CD14-positive monocyte (primary cell): Measurements from ENCODE around the gene DPF1. TPM values are rescaled to one million over a fixed set of nuclear protein-coding genes. Genes with fewer than 3 reads are reported as not detected.

Experiments used
- DNase-seq, 3 donors: peaks; one replicate each; pipeline ENCODE4 v3.0.0-alpha.2; 2011 to 2022
- H2AFZ ChIP-seq: 2 replicates; pipeline ENCODE4 v1.6.0; 2012; ENCODE audit warnings: mild to moderate bottlenecking, low read depth, low read length, inconsistent platforms; ENCODE audit not compliant: insufficient read depth, poor library complexity, severe bottlenecking
- H3K27ac ChIP-seq, 2 donors: 1 replicate in 1 of 2; 2 replicates in 1 of 2; pipeline ENCODE4 v1.5.1; 2012 to 2013; ENCODE audit warnings: low read length in 2 of 2, control low read depth in 1 of 2, inconsistent platforms in 1 of 2, low read depth in 1 of 2, mild to moderate bottlenecking in 1 of 2
- H3K27me3 ChIP-seq, 2 donors: one replicate each; pipeline versions ENCODE4 v1.6.0 to v1.6.1; 2011 to 2013; ENCODE audit warnings: low read length in 2 of 2; ENCODE audit not compliant: control insufficient read depth in 2 of 2, insufficient read depth in 2 of 2
- H3K36me3 ChIP-seq, 2 donors: replicated peaks in 1 of 2; 1 replicate in 1 of 2; 2 replicates in 1 of 2; pipeline versions ENCODE4 v1.5.1 to v1.6.1; 2012 to 2013; ENCODE audit warnings: low read length in 2 of 2, control low read depth in 1 of 2, inconsistent platforms in 1 of 2, mild to moderate bottlenecking in 1 of 2; ENCODE audit not compliant: insufficient read depth in 2 of 2, control insufficient read depth in 1 of 2
- H3K4me1 ChIP-seq, 2 donors: 1 replicate in 1 of 2; 2 replicates in 1 of 2; pipeline versions ENCODE4 v1.5.1 to v1.6.1; 2012 to 2013; ENCODE audit warnings: low read length in 2 of 2, control low read depth in 1 of 2, inconsistent platforms in 1 of 2, mild to moderate bottlenecking in 1 of 2, moderate library complexity in 1 of 2; ENCODE audit not compliant: insufficient read depth in 2 of 2, control insufficient read depth in 1 of 2
- H3K4me2 ChIP-seq: replicated peaks from 2 replicates; pipeline ENCODE3; 2012; ENCODE audit warnings: low read length, moderate library complexity, mild to moderate bottlenecking; ENCODE audit not compliant: poor library complexity, severe bottlenecking; ENCODE audit errors: extremely low read depth
- H3K4me3 ChIP-seq, 3 experiments: fragments of 200-600 bp in 1 of 3; sonication (generic) in 1 of 3; replicated peaks in 1 of 3; 1 replicate in 2 of 3; 2 replicates in 1 of 3; pipeline ENCODE4 v1.5.1; 2011 to 2013; ENCODE audit warnings: low read length in 3 of 3, mild to moderate bottlenecking in 3 of 3, control low read depth in 2 of 3, low read depth in 2 of 3, inconsistent platforms in 1 of 3, moderate library complexity in 1 of 3
- H3K79me2 ChIP-seq: 2 replicates; pipeline ENCODE4 v1.6.0; 2012; ENCODE audit warnings: mild to moderate bottlenecking, control low read depth, inconsistent platforms, low read length, moderate library complexity; ENCODE audit not compliant: insufficient read depth
- H3K9ac ChIP-seq: 2 replicates; pipeline ENCODE4 v1.6.0; 2017; ENCODE audit warnings: low read length, mild to moderate bottlenecking; ENCODE audit not compliant: insufficient read depth, poor library complexity, severe bottlenecking
- H3K9me3 ChIP-seq, 2 donors: replicated peaks in 1 of 2; 1 replicate in 1 of 2; 2 replicates in 1 of 2; pipeline versions ENCODE4 v1.5.1 to v1.6.1; 2012 to 2013; ENCODE audit warnings: low read length in 2 of 2, control low read depth in 1 of 2; ENCODE audit not compliant: control insufficient read depth in 1 of 2, insufficient read depth in 1 of 2
- H4K20me1 ChIP-seq: 2 replicates; pipeline ENCODE4 v1.6.0; 2012; ENCODE audit warnings: mild to moderate bottlenecking, low read length, control low read depth, moderate library complexity; ENCODE audit not compliant: insufficient read depth
- H3K27ac Mint-ChIP-seq, 7 donors: one replicate each; pipeline ENCODE4 v1.8.0; 2020; ENCODE audit warnings: mild to moderate bottlenecking in 7 of 7, mixed read lengths in 7 of 7, moderate library complexity in 6 of 7, inconsistent platforms in 2 of 7
- H3K27me3 Mint-ChIP-seq, 3 donors: one replicate each; pipeline ENCODE4 v1.8.0; 2021 to 2022; ENCODE audit warnings: low read depth in 3 of 3, mild to moderate bottlenecking in 3 of 3, mixed read lengths in 3 of 3, moderate library complexity in 3 of 3, inconsistent platforms in 1 of 3
- H3K36me3 Mint-ChIP-seq, 2 donors: one replicate each; pipeline ENCODE4 v1.8.0; 2020; ENCODE audit warnings: mixed read lengths in 2 of 2, inconsistent platforms in 1 of 2, mild to moderate bottlenecking in 1 of 2
- H3K4me1 Mint-ChIP-seq: one replicate; pipeline ENCODE4 v1.8.0; 2020; ENCODE audit warnings: mild to moderate bottlenecking, mixed read lengths
- H3K4me3 Mint-ChIP-seq, 2 donors: one replicate each; pipeline ENCODE4 v1.8.0; 2020; ENCODE audit warnings: mild to moderate bottlenecking in 2 of 2, mixed read lengths in 2 of 2, moderate library complexity in 1 of 2
- H3K9me3 Mint-ChIP-seq, 7 donors: one replicate each; pipeline ENCODE4 v1.8.0; 2020 to 2022; ENCODE audit warnings: mixed read lengths in 7 of 7, mild to moderate bottlenecking in 6 of 7, moderate library complexity in 6 of 7, inconsistent platforms in 2 of 7
- CTCF ChIP-seq: fragments of 200-600 bp; IDR thresholded peaks from one replicate; pipeline ENCODE4 v1.8.0; 2022; ENCODE audit warnings: antibody characterized with exemption, mild to moderate bottlenecking
- WGBS: methylation state at CpG from one replicate; pipeline ENCODE4 v1.1.5; 2013; ENCODE audit warnings: missing lambda C conversion rate; ENCODE audit not compliant: insufficient coverage; 5-methylcytosine and 5-hydroxymethylcytosine counted together
- intact Hi-C, 2 donors: fragments of 100-400 bp; cut with micrococcal nuclease; formaldehyde crosslinking; loops; one replicate each; pipeline versions ENCODE4 v1.15.0 to v1.15.1; 2023
- polyA plus RNA-seq, 3 donors: library from polyadenylated mRNA; depleted of rRNA in 1 of 3; unstranded in 2 of 3; stranded (reverse) in 1 of 3; fragments of 300-500 nt in 2 of 3; fragments of >200 nt in 1 of 3; fragmentation: Illumina TruSeq in 2 of 3; gene quantifications; 1 replicate in 2 of 3; 2 replicates in 1 of 3; pipeline ENCODE4 v1.2.3, GENCODE V29; 2012 to 2021

The DPF1 gene
- polyA plus RNA-seq, 3 donors = not detected

- no peaks in the 10 kb centered on the region for H3K4me1 ChIP-seq
- Mint-ChIP-seq H3K4me1 (peaks cover 11% of the 10 kb centered on the region), H3K9me3 (peaks cover 0 to 11% (median 4%) of the 10 kb centered on the region in 7 donors), H3K4me3 (peak overlapping the region in 1 of 2 donors; percentile 81), H3K27me3 (peaks cover 41 to 54% (median 54%) of the 10 kb centered on the region in 3 donors), H3K27ac (peak overlapping the region in 1 of 7 donors; percentile 71), H3K36me3 (peaks cover 18 to 33% of the 10 kb centered on the region in 2 donors)
- no peak for DNase-seq
- peaks cover 20 to 37% of the 10 kb centered on the region in 2 donors for H3K27me3 ChIP-seq
- TF ChIP-seq CTCF = no peak
- H3K79me2 ChIP-seq = no peaks in the 10 kb centered on the region
- H3K27ac ChIP-seq = no peak overlapping the region
- intact Hi-C loops = no loop called here
- H3K9me3 ChIP-seq = peaks cover 0 to 11% of the 10 kb centered on the region in 2 donors
- H3K36me3 ChIP-seq = no peaks in the 10 kb centered on the region
- H3K4me2 ChIP-seq = no peak overlapping the region
- WGBS = 40% methylated on average over 1 of the region's 3 CpGs
- no peaks in the 10 kb centered on the region for H4K20me1 ChIP-seq
- no peak overlapping the region for H2AFZ ChIP-seq
- H3K4me3 ChIP-seq = no peak overlapping the region
- H3K9ac ChIP-seq = no peak overlapping the region
Measured at GRCh38 chr19:38208571-38208970, 15.5 kb downstream of the DPF1 start.

- Mint-ChIP-seq H3K27ac (no peak overlapping the region), H3K4me1 (peaks cover 11% of the 10 kb centered on the region), H3K4me3 (no peak overlapping the region), H3K27me3 (peaks cover 31 to 44% (median 43%) of the 10 kb centered on the region in 3 donors), H3K36me3 (peaks cover 23 to 40% of the 10 kb centered on the region in 2 donors), H3K9me3 (peaks cover 0 to 11% (median 4%) of the 10 kb centered on the region in 7 donors)
- Histone ChIP-seq H3K4me1 (no peaks in the 10 kb centered on the region), H3K4me3 (no peak overlapping the region), H3K36me3 (peaks cover 1 to 6% of the 10 kb centered on the region in 2 donors), H4K20me1 (no peaks in the 10 kb centered on the region), H3K4me2 (no peak overlapping the region), H3K27ac (no peak overlapping the region), H3K9me3 (peaks cover 0 to 11% of the 10 kb centered on the region in 2 donors), H3K27me3 (peaks cover 20 to 31% of the 10 kb centered on the region in 2 donors), H3K79me2 (no peaks in the 10 kb centered on the region), H3K9ac (no peak overlapping the region), H2AFZ (no peak overlapping the region)
- DNase-seq = no peak
- no peak for TF ChIP-seq CTCF
- whole genome bisulfite sequencing = 92% methylated on average over 3 of the region's 12 CpGs
- intact Hi-C loops = no loop called here
Measured at GRCh38 chr19:38207543-38207942, 16.5 kb downstream of the DPF1 start.
